ENCODE measurements around the gene TMEM120B. TPM values are rescaled to one million over a fixed set of nuclear protein-coding genes. Genes with fewer than 3 reads are reported as not detected.
A peak's percentile ranks its signal among the peaks of the same experiment; 100 is the strongest.

TMEM120B gene
- total RNA-seq, 1 donor = 8.3 TPM

DNA sequence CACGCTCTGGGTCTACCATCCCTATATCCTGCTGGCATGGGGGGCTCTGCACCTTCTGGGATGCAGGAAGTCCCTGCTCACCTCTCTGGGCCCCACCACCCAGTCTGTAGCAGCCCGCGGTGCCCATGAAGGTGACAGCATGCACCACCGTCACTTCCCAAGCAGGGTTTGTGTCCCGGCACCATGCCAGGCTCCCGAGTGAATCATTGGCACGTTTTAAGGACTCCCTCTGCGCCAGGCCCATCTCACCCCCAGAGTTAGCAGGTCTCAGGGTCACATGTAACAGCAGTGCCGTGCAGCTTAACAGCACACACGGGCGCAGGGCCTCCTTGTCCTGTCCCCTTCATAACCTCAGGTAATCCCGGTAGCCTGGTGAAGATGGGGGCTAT lies 111.2 kb downstream of the TMEM120B start:
- Histone ChIP-seq H3K36me3 (ENCODE audit: insufficient read depth, low read length) (peaks cover 80% of the 10 kb centered on the region), H3K4me2 (ENCODE audit: insufficient read depth, low read length) (no peak overlapping the region), H4K20me1 (ENCODE audit: insufficient read depth, low read length) (peaks cover 24% of the 10 kb centered on the region), H3K27ac (ENCODE audit: low read depth, low read length) (no peak overlapping the region), H3K4me1 (ENCODE audit: insufficient read depth, low read length) (no peaks in the 10 kb centered on the region), H3K9me3 (ENCODE audit: low read depth, low read length) (no peaks in the 10 kb centered on the region), H3K27me3 (ENCODE audit: insufficient read depth, low read length) (no peaks in the 10 kb centered on the region), H3K4me3 (ENCODE audit: insufficient read depth, low read length) (no peak overlapping the region), H3K79me2 (ENCODE audit: insufficient read depth, low read length) (peaks cover 16% of the 10 kb centered on the region), H2AFZ (ENCODE audit: low read length) (no peak overlapping the region)
- no peak for TF ChIP-seq CTCF (IDR thresholded peaks at IDR 0.05; ENCODE audit: extremely low read depth, low read depth, low read length)
- peak; percentile 9 for DNase-seq (ENCODE audit: insufficient read length, low spot score, missing footprints)

GRCh38 chr12:121825041-121825523 lies 112.5 kb downstream of the TMEM120B start:
- Histone ChIP-seq H3K4me2 (ENCODE audit: insufficient read depth, low read length) (no peak overlapping the region), H4K20me1 (ENCODE audit: insufficient read depth, low read length) (peaks cover 25% of the 10 kb centered on the region), H3K27ac (ENCODE audit: low read depth, low read length) (no peak overlapping the region), H3K36me3 (ENCODE audit: insufficient read depth, low read length) (peaks cover 73% of the 10 kb centered on the region), H3K4me3 (ENCODE audit: insufficient read depth, low read length) (no peak overlapping the region), H2AFZ (ENCODE audit: low read length) (no peak overlapping the region), H3K27me3 (ENCODE audit: insufficient read depth, low read length) (no peaks in the 10 kb centered on the region), H3K9me3 (ENCODE audit: low read depth, low read length) (no peaks in the 10 kb centered on the region), H3K79me2 (ENCODE audit: insufficient read depth, low read length) (peaks cover 11% of the 10 kb centered on the region), H3K4me1 (ENCODE audit: insufficient read depth, low read length) (no peaks in the 10 kb centered on the region)
- no peak for TF ChIP-seq CTCF (IDR thresholded peaks at IDR 0.05; ENCODE audit: extremely low read depth, low read depth, low read length)
- peak; percentile 41 for DNase-seq (ENCODE audit: insufficient read length, low spot score, missing footprints)

DNA sequence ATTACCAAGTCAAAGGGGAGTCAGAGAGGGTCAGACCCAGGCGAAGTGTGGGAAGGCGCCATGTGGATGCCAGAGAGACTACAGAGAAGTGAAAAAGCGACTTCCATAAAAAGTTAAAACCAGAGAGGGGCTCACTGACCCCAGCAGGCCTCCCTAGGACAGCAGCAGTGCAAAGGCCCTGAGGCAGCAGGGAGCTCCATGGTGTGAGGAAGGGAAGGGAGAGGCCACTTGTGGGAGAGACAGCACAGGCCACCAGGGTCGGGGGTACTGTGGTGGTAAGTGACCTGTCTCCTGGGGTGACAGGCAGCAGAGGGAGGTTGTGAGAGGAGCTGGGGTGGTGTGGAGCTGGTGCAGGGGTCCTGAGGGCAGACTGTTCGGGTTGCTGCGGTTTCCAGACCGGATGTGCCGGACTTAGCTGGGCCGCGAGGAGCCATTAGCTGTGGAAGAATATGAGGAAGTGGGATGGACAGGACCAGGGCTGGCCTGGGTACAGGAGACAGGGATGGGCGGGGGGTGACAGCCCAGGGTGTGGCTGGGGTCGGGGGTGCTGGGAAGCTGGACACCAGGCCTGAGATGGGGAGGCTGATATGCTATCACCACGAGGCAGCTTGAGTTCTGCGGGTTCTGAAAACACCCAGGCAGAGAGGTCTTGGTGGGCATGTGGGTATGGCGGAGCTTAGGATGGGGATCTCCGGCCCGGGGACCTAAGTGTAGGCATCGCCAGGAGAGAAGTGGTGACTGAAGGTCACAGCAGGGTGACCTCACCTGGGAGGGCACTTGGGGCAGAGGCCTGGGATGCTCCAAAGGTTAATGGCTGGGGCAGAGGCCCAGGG lies 114.0 kb downstream of the TMEM120B start:
- no peak overlapping the region for H2AFZ ChIP-seq (ENCODE audit: low read length)
- TF ChIP-seq CTCF (IDR thresholded peaks at IDR 0.05; ENCODE audit: extremely low read depth, low read depth, low read length) = no peak
- H3K27ac ChIP-seq (ENCODE audit: low read depth, low read length) = no peak overlapping the region
- no peaks in the 10 kb centered on the region for H3K9me3 ChIP-seq (ENCODE audit: low read depth, low read length)
- no peaks in the 10 kb centered on the region for H3K4me1 ChIP-seq (ENCODE audit: insufficient read depth, low read length)
- H3K27me3 ChIP-seq (ENCODE audit: insufficient read depth, low read length) = no peaks in the 10 kb centered on the region
- H3K79me2 ChIP-seq (ENCODE audit: insufficient read depth, low read length) = peaks cover 6% of the 10 kb centered on the region
- peaks cover 21% of the 10 kb centered on the region for H4K20me1 ChIP-seq (ENCODE audit: insufficient read depth, low read length)
- no peak overlapping the region for H3K4me3 ChIP-seq (ENCODE audit: insufficient read depth, low read length)
- H3K4me2 ChIP-seq (ENCODE audit: insufficient read depth, low read length) = no peak overlapping the region
- peaks cover 71% of the 10 kb centered on the region for H3K36me3 ChIP-seq (ENCODE audit: insufficient read depth, low read length)
- peak; percentile 59 for DNase-seq (ENCODE audit: insufficient read length, low spot score, missing footprints)

GRCh38 chr12:121827351-121828099 lies 115.0 kb downstream of the TMEM120B start:
- no peak overlapping the region for H3K4me3 ChIP-seq (ENCODE audit: insufficient read depth, low read length)
- peaks cover 21% of the 10 kb centered on the region for H4K20me1 ChIP-seq (ENCODE audit: insufficient read depth, low read length)
- H3K9me3 ChIP-seq (ENCODE audit: low read depth, low read length) = no peaks in the 10 kb centered on the region
- no peaks in the 10 kb centered on the region for H3K4me1 ChIP-seq (ENCODE audit: insufficient read depth, low read length)
- H3K27me3 ChIP-seq (ENCODE audit: insufficient read depth, low read length) = no peaks in the 10 kb centered on the region
- TF ChIP-seq CTCF (IDR thresholded peaks at IDR 0.05; ENCODE audit: extremely low read depth, low read depth, low read length) = no peak
- H3K79me2 ChIP-seq (ENCODE audit: insufficient read depth, low read length) = peaks cover 6% of the 10 kb centered on the region
- H3K36me3 ChIP-seq (ENCODE audit: insufficient read depth, low read length) = peaks cover 73% of the 10 kb centered on the region
- peak; percentile 45 for DNase-seq (ENCODE audit: insufficient read length, low spot score, missing footprints)
- no peak overlapping the region for H3K27ac ChIP-seq (ENCODE audit: low read depth, low read length)
- H2AFZ ChIP-seq (ENCODE audit: low read length) = no peak overlapping the region
- H3K4me2 ChIP-seq (ENCODE audit: insufficient read depth, low read length) = no peak overlapping the region

All from osteoblast (primary cell).